GM18520 (cell line): ENCODE measurements around the gene C2orf80.
"Not testable (repeated sequence)": the region's sequence is repeated elsewhere in the genome, so short reads cannot be mapped to it uniquely, and the experiment has no call there.

Experiments used
- ATAC-seq: cut with Tn5 transposase; IDR thresholded peaks from one replicate; pipeline ENCODE4 v1.9.1; 2021; ENCODE audit not compliant: unreplicated experiment

The C2orf80 gene

DNA sequence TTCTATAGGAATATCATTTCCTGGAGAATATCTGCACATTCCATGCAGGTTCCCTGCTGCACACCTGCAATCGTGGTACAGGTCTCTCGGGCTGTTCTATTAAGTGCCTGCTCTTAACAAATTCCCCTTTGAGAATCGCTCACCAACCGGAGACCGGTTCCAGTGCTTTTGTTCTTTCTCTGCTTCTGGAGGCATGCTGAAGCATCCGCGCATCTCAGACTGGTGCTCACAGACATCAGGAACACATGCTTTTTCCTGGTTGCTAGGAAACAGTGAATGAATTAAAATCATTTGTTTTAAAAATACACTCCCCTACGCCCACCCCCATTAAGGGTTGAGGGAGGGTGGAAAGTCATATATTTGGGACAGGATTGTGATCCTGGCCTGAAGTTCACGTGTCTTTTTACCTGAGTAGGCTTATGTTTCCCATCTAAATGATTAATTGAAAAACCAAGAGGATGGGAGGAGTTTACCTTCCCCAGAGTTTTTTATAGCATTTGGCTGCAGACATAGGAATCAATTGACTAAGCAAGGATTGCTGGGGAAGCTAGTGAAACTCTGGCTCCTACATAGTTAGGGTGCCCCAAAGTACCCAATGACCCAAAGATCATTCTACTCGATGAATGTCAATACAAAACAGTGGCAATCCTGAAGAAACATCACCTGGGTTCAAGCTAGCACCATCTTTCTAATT is at the start of gene C2orf80:
TSS of gene C2orf80 (minus strand) at position 221 of the 694 bp plus-strand sequence. CDS start 3,044 bp downstream, outside the sequence.
- ATAC-seq: no peak

DNA sequence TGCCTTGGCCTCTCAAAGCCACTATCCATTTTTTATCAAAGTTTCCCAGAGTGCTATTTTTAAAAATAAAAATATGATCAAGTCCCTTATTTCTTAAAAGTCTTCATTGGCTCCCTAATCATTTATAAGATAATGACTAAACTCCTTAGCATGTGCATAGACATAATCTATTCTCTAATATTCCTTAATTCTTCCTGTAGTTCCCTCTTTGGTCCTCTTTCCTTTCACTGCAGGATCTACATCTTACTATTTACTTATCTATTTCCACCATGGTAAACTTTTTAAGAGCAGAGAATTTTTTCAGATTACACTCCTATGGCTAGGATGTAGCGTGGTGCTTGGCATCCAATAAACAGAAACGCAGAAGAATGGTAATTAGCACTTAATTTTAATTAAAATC is 46.0 kb upstream of the C2orf80 start:
- ATAC-seq: no peak

DNA sequence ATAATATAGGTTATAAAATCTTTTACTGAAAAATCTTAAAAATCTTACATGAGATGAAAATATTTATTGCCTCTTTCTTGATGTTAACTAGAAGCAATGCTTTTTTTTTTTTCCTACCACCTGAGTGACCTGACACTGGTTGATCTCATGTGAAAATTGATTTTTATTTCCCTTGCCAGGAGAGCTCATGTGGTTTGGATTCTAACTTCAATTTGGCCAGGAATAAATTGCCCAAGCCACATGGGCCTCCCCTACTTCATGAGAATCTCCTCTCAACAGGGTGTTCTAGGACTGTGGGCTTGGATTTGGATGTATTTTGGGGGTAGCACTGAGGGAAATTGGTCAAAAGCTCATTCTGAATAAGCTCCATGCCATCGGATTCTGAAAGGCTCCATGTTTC is 45.0 kb upstream of the C2orf80 start:
- ATAC-seq: no peak

DNA sequence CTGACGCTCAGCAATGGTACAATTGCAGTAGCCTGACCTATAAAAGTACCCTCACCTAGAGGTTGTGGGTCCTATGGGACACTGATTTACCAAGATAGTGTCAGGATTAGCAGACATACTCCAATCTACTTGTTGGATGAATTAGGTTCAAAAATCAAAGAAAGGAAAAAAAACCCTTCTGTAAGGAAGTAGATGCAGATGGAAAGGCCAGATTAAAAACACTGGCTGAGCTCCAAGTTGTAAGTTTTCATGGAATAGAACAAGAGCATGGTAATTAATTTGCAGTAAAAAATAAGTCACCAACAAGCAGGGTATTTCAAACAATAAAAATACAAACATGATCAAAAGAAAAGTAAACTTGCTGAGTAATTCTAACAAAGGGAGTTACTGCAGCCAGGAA is 38.6 kb upstream of the C2orf80 start:
- ATAC-seq: no peak

DNA sequence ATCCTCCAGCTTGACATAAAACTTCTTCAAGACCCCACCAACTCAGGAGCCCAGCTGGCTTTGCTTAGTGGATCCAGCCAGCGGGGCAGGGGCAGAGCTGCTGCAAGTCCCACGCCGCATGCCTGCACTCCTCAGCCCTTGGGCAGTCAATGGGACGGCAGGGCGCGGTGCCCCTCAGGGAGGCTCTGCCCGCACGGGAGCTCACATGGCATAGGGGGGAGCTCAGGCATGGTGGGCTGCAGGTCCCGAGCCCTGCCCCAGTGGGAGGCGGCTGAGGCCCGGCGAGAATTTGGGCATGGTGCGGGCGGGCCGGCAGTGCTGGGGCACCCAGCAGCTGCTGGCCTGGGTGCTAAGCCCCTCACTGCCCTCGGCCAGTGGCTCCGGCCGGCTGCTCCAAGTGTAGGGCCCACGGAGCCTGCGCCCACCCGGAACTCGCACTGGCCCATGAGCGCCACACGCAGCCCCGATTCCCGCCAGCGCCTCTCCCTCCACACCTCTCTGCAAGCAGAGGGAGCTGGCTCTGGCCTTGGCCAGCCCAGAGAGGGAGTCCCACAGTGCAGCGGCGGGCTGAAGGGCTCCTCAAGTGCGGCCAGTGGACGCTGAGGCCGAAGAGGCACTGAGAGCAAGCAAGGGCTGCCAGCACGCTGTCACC is 37.9 kb upstream of the C2orf80 start:
- no peak for ATAC-seq

DNA sequence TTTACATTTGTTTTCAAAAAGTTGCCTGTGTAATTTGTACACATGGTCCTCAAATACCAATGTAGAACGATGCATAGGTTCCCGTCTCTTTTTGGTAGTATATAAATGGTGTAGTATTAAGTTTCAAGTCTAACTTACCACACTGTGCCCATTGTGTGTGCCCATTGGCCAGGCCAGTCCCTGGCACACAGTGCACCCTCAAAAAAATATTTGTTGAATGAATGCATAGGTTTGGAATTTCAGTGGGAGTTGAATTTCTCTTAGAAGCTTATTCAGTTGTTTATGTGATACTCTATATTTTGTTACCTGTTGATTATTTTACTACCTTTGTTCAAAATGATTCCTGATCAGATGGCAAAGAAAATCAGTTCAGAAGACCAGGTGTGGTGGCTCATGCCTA is 35.0 kb upstream of the C2orf80 start:
- ATAC-seq: no peak

DNA sequence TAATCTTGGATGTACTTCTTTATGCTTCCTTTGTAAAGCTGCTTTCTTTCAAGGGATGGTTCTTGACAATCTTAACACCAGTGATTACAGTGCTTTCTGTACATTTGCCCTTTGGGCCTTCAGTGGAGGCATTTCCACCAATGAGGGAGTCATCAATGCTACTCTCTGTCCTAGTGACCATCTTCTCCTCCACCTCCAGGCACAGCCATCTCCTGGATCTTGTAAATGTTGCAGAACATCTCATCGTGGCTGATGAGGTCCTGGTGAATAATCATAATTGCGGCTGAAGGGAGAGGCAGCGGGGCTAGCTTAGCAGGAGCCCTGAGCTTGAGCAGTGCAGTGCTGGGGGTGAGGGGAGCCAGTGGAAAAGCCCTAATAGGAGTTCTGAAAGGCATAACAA is 32.5 kb upstream of the C2orf80 start:
- no peak for ATAC-seq

DNA sequence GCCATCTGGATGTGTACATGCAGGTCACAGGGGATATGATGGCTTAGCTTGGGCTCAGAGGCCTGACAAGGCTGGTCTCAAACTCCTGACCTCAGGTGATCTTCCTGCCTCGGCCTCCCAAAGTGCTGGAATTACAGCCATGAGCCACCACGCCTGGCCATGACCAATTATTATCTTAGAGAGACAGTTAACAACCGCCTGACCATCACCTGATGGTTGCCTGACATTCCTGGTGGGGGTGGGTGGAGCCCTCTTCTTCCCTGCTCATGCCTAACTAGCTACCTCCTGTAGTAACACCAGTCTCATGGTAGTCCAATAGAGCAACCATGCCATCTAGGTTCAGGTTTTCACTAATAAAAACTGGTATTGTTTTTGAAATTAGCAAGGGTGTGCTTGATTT is 32.0 kb upstream of the C2orf80 start:
- not testable (repeated sequence) for ATAC-seq

DNA sequence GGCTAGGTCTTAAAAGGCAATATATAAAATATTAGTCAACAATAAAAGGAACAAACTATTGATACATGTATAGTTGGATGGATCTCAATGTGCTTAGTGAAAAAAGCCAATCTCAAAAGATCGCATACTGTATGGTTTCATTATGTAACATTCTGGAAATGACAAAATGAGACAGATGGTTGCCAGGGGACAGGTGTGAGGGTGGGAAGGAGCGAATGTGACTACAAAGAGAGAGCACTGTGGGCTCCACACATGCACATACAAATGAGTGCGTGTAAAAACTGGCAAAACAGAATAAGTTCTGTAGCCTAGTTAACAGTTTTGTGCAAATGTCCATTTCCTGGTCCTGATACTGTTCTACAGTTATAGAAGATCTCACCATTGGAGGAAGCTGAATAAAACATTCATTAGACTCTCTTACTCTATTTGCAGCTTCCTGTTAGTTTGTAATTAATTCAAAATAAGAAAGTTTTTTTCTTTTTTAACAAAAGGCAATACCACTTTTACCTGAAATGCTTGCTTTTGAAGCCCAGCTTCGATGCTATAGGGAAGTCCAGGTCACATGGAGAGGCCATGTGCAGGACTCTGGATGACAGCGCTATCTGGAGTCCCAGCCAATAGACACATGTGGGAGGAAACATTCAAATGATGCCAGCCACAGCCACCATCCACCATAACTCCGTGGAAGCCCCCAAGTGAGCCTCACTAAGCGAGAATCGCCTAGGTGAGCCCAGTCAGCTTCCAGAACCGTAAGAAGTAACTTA is 21.0 kb upstream of the C2orf80 start:
- ATAC-seq: no peak

DNA sequence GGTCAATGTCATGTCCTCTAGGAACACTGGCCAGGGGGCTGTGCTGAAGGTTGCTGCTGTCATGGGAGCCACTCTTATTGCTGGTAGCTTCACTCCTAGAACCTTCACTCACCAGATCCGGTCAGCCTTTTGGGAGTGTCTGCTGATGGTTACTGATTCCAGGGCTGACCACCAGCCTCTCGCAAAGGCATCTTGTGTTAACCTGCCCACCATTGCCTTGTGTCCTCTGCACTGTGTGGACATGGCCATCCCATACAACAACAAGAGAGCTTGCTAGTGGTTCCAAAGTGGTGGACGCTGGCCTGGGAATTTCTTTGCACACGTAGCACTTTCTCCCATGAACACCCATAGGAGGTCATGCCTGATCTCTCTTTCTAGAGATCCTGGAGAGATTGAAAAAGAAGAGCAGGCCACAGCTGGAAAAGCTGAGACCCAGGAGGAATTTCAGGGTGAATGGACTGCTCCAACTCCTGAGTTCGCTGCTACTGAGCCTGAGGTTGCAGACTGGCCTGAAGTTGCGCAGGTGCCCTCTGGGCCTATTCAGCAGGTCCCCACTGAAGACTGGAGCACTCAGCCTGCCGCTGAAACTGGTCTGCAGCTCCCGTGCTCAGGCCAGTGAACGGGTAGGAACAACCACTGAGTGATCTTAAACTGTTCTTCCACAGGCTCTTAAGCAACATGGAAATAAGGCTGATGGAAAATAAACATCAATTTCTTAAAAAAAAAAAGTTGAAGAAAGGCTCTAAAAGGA is 18.7 kb upstream of the C2orf80 start:
- no peak for ATAC-seq

DNA sequence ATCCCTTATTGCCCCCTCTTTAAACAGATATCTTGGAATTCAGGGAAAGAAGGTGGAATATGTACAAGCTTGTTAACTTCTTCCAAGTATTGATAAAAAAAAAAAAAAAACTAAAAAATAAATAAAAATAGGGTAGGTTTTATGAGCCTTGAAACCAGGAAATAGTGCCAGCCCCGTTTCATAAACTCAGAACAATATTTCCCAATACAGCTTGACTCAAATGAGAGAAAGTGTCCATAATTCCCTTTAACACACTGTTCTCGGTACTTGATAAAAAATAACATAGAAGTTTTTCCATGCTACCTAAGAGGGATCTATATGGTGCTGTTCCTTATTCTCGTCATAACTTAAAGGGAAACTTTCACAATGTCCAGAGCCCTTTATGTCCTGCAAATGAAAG is 17.9 kb upstream of the C2orf80 start:
- no peak for ATAC-seq

DNA sequence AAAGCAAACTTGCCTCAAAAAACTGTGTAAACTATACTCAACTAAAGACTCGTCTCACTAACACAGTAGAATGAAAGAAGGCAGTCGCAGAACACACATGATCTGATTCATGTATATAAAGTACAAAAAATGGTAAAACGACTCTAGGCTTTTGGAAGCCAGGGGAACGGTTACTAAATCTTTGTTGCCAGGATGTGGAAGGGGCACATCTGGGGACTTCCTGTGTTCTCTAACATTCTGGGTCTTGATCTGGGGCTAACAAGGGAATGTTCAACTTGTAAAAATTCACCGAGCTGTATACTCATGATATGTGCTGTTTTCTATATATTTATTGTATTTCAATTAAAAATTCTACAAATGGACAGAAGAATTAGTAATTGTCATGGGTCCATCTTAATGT is 14.3 kb upstream of the C2orf80 start:
- no peak for ATAC-seq

DNA sequence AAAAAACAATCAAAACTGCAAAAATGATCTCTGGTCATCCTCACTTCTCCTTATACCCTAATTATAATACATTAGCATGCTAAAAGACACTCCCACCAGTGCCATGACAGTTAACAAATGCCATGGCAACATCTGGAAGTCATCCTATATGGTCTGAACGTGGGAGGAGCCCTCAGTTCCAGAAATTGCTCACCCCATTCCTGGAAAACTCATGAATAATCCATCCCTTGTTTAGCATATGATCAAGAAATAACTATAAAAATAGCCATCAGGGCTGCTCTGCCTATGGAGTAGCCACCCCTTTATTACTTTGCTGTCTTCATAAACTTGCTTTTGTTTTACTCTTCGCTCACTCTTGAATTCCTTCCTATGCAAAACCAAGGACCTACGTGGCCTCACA is 5.7 kb upstream of the C2orf80 start:
- ATAC-seq: no peak

DNA sequence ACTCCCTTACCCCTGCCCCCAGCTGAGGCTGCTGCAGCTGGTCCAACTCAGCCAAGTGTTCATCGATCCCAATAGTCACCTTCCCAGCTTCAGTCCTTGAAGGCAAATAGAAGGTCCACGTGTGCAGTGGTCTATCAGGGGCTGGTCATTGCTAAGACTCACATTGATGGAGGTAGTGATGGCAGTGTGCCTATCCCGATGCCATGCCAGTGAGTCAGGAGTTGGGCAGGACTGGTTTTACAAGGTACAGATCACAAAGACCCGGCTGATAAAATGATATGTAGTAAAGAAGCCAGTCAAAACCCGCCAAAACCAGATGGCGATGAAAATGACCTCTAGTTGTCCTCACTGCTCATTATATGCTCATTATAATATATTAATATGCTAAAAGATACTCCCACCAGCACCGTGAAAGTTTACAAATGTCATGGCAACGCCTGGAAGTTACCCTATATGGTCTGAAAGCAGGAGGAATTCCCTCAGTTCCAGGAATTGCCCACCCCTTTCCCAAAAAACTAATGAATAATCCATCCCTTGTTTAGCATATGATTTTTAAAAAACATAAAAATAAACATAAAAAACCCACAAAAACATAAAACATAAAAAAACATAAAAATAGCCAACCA is 2.9 kb upstream of the C2orf80 start:
- no peak for ATAC-seq

DNA sequence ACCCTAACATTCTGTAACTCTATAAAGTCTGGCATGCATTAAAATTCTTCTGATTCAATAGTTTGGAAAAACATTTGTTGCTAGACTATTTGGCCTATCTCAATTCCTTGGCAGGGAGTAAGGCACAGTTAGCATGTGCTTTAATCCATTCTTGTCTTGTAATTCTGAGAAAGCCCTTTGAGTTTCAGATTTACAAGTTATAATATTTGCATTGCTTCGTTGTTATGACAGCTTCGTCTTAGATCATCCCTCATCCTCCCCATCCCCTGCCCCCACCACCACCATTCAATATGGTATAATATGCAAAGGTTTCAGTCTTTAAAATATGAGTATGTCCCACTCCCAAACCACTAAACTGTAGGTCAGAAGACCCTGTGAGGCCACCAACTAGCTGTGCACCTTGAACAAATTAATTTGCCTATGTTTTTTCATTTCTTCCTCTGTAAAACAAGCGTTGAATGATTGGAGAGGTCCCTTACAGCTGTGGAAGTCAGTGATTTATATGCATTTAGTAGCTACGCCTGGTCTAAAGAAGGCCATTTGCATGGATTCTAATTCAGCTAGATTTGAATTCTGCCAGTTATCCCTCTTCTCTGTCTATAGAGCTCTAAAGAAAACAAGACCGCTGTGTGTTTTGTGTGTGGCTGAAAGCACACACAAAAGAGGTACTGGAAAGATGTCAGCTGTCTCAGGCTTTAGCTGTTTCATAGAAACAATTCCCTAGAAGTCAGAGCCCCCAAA is 591 bp downstream of the C2orf80 start:
- ATAC-seq: no peak

DNA sequence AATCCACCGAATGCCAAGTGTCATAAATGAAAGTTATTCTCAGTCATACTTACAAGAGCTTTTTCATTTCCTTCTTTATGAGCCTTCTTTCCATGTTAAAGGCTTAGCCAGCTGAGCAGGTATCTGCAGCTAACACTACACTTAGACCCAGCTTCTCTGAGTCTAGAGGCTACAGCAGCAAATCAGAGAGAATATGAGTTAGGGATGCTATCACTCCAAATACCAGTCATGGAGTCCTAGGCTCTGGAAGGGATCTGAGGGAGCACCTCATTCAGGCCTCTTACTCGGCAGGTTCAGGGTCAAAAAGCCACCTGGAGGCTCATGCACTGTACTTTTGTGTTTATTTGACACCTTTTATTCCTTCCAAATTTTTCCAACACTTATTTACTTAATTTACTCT is 2.9 kb downstream of the C2orf80 start:
- ATAC-seq: no peak

DNA sequence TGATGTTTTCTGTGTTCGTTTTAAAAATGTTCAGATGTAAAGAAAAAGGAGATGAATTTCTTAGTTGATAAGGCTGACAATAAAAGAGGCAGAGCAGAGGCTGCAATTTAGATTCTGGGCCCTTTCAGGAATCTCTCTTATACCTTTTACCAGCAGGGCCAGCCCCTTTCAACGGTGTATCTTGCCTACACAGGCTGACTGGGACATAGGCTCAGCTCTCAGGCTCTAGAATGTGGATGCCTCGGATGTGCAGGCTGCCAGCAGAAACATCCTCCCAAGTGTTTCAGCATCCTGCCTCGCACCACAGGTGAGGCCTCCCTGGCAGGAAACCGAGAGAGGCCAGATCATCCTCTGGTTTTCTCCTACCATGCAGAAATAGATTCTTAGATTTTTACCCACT is 3.4 kb downstream of the C2orf80 start:
- ATAC-seq: no peak

DNA sequence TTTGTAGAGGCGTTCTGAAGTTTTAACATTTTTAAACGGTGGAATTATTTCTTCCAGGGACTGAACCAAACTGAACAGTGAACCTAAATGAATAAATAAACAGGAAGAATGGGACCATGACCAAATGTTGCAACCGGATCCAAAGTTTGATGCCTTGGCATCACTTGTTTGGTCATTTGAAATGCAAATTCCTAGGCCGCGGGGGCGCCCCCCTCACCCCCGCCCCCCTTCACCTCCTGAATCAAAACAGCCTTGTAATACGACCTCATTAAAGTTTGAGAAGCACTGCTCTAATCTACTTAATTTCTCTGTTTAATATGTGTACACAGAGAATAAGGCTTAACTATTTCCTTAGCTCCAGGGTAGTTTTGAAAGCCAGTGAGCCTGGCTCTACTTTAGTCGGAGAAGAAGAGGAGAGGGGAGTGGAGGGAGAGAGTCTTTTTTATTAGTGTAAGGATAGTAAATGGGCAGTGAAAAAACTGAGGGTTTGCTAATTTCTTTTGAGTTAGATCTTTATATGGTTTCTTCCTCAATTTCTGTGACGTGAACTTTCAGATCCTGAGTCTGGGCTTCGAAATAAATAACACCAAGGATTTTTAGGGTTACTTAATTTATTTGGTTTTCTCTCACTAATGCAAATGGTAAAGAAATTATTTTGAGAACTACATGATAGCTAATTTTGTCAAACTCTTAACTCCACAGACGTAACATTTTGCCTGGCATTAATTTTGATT is 5.7 kb downstream of the C2orf80 start:
- no peak for ATAC-seq

DNA sequence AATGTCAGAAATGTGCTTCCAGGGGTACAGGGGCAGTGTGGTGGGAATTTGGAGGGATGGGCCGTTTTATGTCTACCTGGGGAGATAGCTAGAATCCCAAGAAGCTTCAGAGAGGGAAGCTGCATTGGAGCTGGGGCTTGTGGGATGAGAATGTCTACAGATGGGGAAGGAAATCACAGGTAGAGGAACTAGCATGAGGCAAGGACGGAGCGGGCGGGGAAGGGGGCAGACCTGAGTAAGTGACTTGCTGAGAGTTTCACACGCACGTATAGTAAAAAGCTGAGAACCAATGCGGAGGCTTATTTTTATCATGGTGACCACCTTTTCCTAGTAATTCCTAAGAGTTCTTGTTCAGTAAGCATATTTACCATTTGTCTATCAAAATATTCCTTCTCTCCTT is 6.3 kb downstream of the C2orf80 start:
- no peak for ATAC-seq

DNA sequence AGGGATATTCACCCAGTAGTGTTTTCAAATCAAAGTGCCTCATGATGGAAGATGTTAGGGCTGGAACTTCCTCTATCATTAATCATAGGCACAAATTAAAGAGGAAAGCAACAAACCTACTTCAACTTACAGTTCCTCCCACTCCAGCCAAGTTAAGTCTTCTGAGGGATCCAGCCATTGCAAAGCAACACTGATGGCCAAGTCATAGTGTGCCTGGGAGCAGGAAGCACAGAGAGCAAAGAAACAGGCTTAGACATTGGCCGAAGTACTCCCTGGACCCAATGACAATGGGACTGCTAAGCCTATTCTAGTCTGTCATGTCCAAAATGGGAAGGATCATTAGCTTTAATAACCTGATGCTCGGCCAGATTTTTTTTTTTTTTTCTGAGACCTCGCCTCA is 7.0 kb downstream of the C2orf80 start:
- ATAC-seq: no peak
